Measurements from ENCODE around the gene CDK5RAP2. TPM values are rescaled to one million over a fixed set of nuclear protein-coding genes. Genes with fewer than 3 reads are reported as not detected.

The CDK5RAP2 gene
- total RNA-seq, 1 donor from 2014 or later, result 31.6 TPM

Other genes starting within 250 kb of the CDK5RAP2 start
- gene MEGF9, start 134.3 kb upstream of the CDK5RAP2 start, total RNA-seq, result 9.8 TPM
- 34.7 TPM for gene FBXW2, start 213.2 kb upstream of the CDK5RAP2 start, total RNA-seq

Measured in esophagus mucosa (tissue), 1 donor.